Stimulated activated CD4-positive, alpha-beta T cell treated with anti-CD3 and anti-CD28 coated beads, Interleukin-4, amount 100 ng/mL, for 24 hours (primary cell): ENCODE data around the gene RPAP3.

Experiments used
- DNase-seq: peaks from one replicate; pipeline ENCODE4 v3.0.0-alpha.2; 2020

RPAP3 gene, protein sequence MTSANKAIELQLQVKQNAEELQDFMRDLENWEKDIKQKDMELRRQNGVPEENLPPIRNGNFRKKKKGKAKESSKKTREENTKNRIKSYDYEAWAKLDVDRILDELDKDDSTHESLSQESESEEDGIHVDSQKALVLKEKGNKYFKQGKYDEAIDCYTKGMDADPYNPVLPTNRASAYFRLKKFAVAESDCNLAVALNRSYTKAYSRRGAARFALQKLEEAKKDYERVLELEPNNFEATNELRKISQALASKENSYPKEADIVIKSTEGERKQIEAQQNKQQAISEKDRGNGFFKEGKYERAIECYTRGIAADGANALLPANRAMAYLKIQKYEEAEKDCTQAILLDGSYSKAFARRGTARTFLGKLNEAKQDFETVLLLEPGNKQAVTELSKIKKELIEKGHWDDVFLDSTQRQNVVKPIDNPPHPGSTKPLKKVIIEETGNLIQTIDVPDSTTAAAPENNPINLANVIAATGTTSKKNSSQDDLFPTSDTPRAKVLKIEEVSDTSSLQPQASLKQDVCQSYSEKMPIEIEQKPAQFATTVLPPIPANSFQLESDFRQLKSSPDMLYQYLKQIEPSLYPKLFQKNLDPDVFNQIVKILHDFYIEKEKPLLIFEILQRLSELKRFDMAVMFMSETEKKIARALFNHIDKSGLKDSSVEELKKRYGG

DNA sequence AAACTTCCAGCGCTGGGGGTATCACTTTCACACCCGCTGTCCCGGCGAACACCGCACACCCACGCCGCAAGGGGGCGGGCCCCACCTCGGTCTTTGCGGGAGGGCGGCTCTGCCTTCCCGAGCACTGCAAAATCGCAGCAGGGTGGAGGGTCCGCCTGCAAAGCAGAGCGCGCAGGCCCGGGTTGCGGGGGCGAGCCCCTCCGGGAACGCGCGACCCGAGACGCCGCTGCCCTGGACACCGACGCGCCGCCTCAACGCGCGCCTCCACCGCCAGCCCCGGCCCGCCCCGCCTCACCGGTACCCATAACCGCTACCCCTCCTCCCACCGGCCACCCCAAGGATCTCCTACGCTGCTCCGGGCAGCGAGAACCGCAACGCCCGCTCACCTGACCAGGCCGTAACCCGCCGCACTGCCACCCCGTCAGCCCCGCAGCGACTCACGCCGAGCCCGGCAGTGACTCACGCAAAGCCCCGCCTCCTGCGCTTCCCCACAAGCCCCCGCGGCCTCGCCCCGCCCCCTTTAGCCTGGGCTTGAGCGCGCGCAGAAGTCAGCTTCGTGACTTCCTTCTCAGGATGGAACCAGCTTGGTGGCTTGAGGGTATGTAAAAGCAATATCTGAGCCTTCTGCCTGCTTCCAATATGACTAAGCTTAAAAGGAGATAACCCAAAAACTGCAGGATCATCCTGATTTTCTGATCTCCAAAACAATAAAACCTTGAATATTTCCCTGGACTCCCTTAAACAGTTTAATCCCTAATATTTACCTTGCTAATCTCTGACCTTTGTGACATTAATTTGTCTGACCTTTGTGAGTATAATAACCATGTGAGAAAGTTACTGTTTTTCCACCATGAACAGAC is at the start of gene RPAP3:
Gene RPAP3, minus strand, starts transcription at position 465 of the 860 bp plus-strand sequence. CDS start 3,190 bp downstream, outside the sequence.
- DNase-seq, result peak; percentile 99

DNA sequence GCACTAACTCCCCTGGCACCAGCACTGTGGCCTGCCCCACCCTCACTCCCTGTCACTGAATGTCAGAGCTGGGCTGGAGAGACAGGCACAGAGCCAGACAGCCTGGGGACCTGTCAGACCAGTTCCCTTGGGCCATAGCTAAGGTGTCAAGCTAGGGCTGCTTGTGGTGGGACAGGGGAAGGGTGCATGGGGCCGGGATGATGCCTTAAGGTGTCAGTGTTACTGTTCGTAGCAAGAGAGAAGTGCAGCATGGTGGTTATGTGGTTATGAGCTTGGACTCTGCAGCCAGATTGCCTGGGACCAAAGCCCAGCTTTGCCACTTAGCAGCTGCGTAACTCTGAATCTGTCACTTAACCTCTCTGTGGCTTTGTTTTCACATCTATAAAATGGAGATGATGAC is 49.1 kb upstream of the RPAP3 start:
- DNase-seq, result no peak

DNA sequence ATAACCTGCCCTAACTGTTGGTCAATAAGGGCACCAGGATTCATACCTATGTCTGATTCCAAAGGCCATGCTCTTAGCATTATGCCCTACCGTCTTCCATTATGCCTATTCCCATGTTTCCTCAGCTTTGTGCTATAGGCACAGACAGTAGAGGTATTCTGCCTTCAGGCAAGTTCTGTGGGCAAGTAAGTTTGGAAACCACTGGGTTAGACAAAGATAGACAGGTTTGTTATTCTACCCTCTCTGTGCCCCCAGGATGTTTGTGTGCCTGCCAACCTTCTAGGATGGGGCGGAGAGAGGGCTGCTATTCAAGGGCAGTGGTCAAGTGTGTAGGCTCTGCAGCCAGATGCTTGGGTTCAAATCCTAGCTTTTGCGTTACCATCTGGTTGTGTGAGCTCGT is 48.3 kb upstream of the RPAP3 start:
- DNase-seq, result no peak

DNA sequence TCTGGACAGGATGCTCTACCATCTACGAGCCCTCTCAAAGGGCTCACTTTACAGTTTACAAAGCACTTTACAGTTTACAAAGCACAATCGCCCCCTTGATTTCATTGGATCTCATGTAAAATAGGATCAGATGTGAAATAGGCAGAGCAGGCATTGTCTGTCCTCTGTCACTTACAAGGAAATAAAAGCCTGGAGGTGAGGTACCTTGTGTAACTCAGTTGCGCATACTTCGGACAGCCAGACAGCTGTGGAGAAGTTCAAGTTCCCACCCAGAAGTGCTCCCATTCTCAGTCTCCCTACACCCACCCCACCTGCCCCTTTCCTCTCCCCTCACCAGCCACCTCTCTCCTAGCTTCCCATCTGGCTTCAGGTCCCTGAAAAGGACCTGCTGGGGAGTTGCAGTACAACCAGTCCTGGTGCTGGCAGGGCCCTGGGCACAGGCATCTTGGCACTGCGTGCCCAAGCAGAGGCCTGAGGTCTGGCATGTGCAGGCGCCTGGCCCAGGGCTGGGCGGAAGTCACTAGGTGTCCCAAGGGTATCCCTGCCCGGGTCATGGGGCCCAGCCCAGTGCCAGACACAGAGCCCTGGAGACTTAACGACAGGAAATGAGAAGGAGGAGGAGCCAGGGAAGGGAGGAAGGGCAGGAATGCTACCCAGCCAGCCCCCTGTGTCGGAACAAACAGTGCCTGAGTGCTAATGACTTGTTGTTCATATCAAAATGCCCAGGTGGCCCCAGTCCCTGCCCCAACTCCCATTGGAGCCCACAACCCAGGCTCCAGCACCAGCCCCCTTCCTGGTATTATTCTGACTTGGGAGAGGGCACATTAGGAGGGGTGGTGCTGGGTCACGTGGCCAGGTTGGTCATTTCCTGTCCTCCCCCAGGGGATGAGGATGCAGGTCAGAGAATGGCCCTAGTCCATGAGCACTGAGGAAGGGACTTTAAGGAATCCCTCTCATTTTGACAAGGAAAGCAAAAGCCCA is 47.5 kb upstream of the RPAP3 start:
- no peak for DNase-seq

DNA sequence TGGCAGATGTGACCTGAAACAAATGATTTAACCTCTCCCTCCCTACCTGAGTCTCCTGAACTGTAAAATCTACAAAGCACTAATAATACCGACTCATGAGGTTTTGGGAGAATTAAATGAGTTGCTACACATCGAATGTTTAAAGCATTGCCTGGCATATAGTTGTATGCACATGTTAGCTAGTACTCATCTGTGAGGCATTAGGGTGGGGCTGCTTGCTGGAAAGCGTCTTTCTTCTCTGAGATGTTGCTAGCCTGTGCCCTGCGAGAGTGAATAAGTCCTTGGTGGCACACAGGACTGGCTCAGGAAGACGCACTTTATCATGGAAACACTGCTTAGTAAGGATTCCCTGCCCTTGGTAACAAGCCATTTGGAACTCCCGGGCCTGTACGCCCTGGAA is 46.7 kb upstream of the RPAP3 start:
- DNase-seq, result no peak

DNA sequence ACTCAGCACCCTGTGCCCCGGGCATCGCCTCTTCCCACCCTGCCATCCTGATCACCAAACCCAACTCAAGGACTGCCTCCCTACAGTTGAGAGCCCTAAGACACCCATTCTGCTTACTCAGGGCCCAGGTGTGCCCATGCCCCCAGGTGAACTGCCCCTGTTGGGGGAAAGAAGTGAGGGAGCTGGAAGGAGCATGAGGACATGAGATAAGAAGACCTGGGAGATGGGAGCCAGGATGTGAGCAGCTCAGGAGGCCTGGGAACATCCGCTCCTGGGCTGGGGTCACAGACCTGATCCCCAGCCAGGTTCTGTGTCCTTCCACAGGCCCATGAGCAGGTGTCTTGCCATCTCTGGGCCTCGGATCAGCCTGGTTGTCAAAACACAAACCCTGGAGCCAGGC is 46.3 kb upstream of the RPAP3 start:
- DNase-seq, result no peak

DNA sequence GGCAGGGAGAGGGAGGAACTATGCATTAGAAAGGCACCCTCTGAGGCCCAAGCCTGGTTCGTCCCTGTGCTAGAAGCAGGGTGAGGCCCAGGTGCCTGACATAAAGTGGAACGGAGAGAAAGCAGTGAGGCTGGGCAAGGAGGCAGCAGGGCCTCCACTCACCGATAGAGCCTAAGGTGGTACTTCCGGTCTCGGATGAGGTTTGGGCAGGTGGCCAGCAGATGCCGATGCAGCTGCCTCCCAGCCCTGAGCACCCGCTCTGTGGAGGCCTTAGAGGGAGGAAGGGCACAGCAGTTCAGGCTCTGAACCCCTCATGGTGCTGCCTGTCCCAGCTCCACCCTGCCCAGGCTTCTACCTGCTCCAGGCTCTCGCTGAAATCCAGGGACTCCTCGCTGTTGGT is 45.7 kb upstream of the RPAP3 start:
- DNase-seq, result no peak

DNA sequence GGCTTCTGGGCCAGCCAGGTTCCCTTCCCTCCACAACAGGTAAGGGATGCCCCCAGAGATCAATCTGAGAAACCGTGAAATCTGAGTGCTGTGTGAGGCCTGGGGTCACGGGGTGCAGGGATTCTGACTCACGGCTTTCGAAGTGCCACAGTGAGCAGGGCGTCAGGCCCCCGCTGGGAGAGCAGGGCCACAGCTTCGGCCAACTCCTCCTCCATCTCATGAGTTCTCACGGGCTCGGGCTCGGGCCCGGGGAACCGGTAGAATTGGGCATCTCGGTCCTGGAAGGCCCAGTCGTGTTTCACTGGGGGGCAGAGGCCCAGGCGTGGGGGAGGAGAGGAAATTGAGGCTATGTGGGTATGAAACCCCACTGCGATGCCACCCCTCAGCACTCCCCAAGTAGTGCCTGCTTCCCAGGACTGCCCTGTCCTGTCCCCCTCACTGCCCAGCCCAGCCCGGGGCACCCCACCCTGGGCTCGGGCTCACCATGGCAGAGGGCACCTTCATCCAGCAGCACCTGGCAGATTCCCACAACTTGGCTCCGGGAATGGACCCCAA is 45.2 kb upstream of the RPAP3 start:
- DNase-seq, result no peak

DNA sequence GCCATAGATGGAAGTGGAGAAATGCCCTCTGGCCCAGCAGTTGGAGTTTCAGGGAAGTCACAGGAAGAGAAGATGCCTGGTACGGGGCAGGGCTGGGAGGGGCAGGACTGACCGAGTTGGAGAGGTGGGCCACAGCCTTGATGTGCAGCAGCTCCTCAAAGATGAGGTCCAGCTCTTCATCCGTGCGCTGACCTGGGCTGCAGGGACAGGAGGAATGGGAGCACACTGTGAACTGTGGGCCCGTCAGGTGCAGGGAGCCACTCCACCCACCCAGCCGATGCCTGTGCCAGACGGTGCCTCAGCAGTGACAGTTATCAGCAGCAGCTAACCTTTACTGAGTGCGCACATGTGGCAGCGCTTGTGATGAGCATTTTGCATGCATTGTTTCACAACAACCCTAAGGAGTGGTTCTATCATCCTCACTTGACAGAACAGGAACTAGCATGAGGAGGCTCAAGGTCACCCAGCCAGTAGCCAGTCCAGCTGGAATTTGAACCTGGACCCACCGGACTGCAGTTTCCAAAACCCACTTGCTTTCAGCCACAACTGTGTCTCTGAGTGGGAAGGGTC is 44.5 kb upstream of the RPAP3 start:
- DNase-seq, result no peak

DNA sequence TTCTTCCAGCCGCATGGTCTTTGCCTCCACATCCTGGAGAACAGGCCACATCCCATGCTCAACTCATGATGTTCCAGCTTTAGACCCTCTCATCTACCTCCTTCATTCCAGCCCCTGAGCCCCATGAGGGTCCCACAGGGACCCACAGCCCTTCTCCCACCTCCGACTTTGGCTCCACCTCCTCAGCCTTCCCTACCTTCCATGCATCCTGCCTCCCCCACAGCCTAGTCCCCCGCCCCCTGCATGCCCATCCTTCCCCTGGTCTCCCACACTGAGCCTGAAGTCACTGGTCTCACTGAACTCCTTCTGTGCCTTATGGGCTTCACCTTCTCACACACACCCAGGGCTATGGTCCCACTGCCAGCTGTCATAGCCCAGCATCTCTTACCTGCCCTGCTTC is 43.1 kb upstream of the RPAP3 start:
- no peak for DNase-seq

DNA sequence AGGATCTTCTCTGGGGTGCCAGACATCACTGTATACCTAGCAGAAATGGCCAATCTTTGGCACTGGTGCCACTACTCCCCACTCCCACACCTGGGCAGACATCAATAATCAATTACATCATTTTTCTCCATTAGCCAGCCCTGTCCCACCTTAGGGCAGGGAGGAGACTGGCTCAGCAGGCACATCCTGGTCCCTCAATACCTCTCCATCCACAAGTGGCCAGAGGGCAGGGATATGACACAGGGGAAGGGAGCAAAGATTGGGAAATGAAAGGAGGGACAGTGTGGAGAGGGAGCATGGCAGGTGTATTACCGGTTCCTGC is 42.6 kb upstream of the RPAP3 start:
- no peak for DNase-seq

DNA sequence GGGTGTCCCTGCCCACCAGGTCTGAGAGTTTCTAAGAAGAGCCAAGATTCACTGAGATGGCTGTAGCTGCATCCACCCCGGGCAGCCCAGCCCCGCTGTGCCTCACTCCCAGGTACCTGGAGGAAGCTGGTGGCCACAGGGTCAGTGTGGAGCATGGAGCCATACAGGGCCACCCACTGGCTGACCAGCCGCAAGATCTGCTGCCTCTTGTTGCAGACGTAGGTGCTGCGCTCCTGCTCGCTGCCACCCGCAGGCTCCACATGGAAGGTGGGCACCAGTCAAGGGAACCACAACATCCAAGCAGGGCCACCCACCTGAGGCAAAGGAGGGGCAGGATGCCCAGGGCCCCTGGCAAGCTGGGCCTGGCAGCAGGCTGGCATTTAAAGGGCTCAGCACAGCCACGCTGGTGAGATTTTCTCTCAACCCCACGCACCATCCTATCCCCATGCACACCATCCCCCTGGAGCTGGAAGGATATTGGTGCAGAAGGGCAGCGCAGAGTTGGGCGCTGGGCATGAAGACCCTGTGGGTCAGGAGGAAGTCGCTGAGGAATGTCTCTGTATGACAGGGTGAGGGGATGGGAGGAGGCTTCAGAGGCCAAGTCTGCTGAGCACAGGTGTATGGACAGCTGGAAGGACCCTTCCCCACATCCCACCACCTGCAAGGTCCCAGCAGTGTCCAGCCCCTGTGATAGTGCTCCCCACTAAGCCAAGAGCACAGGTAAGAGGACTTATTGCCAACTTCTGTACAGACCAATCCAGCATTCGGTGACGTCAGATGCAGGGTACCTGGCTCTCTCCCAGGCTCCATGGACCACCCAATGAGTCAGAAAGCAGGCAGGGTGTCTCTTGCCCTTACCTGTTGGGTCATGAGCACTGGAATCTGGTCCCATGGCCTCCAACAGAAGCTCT is 42.0 kb upstream of the RPAP3 start:
- no peak for DNase-seq

DNA sequence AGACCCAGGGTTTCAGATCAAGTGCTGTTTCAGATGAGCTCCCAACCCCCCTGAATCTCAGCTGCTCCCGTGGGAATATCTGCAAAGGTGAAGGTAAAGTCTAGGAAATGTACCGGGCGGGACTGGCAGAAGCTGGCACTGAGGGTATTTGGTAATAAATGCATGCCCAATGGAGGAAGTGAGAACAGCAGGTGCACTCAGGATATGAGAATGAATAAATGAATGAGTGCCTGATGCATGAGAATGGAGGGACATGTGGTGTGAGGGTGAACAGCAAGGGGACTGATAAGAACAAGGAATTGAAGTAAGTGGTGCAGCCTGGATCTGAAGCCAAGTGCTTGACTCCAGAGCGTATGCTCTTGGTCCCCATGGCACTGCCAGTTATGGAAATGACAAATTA is 41.3 kb upstream of the RPAP3 start:
- no peak for DNase-seq

DNA sequence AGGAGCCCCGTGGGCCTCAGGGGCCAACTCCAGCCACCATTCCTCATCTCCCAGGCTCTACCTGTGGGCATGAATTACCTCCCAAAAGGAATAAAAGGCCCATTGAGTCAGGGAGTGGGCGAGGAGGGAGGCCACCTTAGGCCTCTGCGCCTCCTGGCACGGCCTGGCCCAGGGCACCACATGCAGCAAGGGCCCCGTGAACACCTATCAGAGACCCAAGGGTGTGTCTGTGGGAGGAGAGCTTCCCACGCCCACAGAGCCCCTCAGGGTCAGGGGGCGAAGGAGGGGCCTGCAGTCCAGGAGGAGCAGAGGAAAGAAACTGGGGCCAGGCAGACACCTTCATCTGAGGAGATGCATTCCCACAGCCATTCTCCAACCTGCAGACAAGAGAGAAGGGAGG is 40.7 kb upstream of the RPAP3 start:
- DNase-seq, result no peak

DNA sequence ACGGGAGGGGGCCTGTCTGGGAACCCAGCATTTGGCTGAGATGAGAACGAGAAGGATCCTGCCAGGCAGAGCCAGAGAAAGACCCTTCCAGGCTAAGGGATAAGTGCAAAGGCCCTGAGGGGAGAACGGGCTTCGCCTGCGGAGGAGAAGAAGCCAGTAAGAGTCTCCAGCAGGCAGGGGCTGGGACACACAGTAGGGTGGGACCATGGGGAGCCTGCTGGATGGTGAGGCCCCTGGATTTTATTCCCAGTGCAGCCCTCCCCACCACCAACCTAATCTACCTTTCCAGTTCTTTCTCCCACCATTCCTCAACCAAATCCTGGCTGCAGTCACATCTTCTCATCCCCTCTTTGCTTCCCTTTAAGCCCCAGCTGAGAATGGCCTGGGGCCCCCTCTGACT is 40.2 kb upstream of the RPAP3 start:
- no peak for DNase-seq

DNA sequence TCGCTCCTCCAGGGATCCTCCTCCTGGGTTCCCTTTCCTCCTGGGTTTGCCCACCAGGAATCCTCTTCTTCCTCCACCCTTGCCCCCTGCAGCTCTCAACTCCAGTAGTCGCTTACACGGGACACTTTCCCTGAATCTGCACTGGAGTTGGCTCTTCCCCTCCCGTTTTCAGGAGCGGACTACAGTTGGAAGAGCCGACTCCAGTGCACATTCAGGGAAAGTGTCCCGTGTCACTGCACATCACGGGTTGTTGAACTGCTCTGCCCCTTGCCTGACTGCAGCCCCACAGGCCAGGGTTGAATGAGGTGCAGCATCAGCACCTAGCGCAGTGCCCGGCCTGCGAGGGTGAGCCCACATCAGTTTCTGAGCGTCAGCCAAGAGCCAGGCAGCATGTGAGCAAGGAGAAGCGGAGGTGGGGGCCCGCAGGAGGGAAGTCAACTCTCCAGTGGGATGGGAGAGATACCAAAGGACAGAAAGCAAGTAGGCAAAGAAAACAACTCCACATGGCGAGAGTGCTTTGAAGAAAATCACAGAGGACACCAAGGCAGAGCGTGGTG is 39.7 kb upstream of the RPAP3 start:
- DNase-seq, result no peak

DNA sequence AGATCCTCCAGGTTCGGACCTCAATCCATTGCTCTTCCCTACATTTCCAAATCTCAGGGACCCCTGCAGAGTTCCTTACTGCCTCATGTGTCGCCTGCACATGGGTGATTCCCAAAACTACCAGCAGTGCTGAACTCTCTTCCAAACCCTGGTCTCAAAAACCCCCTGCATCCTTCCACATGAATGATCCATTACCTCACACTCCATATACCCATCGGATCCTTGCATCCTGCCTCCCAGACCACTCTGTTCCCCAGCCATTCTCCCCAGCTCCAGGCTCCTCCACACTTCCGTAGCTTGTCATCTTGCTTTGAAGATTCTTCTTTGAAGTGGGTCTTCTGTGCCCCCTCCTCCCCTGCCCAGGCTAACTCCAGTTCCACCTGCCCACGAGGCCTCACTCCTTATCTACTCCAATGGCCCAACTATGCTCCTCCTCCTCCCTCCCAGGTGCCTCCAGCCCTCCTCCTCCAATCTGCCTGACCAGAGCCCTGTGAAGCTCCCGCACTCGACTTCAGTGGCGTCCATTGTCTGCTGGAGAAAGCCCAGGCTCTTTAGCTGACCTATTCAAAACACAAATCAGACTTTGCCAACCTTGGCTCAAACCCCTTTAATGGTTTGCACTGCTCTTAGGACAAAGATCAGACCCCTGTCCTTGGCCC is 39.1 kb upstream of the RPAP3 start:
- DNase-seq, result no peak

DNA sequence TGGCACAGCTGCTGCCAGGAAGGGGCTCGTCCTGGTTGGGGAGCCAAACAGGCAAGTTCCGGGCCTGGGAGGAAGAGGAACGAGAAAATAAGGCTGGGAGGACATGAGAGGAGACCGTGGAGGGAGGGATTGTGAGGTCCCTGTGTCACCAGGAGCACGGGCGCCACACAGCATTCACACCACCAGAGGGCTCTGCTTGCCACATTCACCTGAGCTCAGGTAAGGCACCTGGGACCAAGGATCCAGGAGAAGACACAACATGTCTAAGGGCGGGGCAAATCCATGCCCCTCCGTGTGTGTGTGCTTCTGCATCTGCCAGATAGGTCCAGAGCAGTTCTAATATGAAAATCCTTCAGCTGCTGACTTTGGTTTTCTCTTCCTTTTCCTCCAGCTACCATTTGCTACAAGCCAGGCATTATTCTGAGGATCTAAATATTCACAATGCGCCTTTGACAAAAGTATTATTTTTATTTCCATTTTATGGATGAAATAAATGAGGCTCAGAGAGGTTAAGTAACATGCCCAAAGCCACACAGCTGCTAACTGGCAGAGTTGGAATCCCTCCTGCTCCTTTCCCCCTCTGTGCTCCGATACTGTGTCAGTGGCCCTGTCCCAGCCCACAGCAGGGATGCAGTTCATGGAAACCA is 38.3 kb upstream of the RPAP3 start:
- DNase-seq, result peak; percentile 59

DNA sequence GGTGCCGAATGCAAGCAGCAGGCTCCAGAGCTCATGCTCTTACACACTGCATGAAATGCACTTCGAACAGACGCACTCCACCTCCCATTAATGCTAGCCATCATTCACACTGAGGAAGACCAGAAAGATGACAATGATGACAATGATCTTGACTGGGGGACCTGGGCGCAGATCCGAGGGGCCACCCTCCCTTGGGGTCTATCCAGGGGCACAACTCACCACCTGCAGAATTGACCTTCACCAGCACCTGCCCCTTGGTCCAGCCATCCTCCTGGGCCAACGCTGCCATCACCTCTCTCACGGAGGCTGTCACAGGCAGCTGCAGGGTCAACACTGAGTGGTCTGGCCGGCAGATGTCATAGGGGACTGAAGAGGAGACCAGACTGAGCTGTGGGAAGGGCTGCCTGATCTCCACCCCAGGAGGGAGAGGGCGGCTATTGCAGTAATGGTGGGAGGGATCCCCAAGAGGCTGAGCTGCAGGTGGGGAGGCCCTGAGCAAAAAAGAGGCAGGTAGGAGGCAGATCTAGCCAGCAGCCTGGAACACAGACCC is 37.6 kb upstream of the RPAP3 start:
- no peak for DNase-seq
